AG09319 (cell line): ENCODE data around the gene PPP2R5D.
"Not testable (repeated sequence)": the region's sequence is repeated elsewhere in the genome, so short reads cannot be mapped to it uniquely, and the experiment has no call there.

Experiments used
- DNase-seq: peaks from one replicate; pipeline ENCODE4 v3.0.0-alpha.2; 2010; ENCODE audit warnings: low read depth; ENCODE audit errors: extremely low read depth
- TF ChIP-seq, protein P1 (sequence below): IDR thresholded peaks from 2 replicates; pipeline ENCODE4 v1.5.1; 2011; ENCODE audit warnings: low read depth, mild to moderate bottlenecking, inconsistent platforms, low read length, moderate library complexity

PPP2R5D gene

GRCh38 chr6:42939810-42940167, 44.6 kb upstream of the PPP2R5D start:
- DNase-seq, result no peak
- TF ChIP-seq, protein P1, sequence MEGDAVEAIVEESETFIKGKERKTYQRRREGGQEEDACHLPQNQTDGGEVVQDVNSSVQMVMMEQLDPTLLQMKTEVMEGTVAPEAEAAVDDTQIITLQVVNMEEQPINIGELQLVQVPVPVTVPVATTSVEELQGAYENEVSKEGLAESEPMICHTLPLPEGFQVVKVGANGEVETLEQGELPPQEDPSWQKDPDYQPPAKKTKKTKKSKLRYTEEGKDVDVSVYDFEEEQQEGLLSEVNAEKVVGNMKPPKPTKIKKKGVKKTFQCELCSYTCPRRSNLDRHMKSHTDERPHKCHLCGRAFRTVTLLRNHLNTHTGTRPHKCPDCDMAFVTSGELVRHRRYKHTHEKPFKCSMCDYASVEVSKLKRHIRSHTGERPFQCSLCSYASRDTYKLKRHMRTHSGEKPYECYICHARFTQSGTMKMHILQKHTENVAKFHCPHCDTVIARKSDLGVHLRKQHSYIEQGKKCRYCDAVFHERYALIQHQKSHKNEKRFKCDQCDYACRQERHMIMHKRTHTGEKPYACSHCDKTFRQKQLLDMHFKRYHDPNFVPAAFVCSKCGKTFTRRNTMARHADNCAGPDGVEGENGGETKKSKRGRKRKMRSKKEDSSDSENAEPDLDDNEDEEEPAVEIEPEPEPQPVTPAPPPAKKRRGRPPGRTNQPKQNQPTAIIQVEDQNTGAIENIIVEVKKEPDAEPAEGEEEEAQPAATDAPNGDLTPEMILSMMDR, result no peak

GRCh38 chr6:42940493-42941045, 43.8 kb upstream of the PPP2R5D start:
- no peak for DNase-seq
- TF ChIP-seq, protein P1, result no peak

DNA sequence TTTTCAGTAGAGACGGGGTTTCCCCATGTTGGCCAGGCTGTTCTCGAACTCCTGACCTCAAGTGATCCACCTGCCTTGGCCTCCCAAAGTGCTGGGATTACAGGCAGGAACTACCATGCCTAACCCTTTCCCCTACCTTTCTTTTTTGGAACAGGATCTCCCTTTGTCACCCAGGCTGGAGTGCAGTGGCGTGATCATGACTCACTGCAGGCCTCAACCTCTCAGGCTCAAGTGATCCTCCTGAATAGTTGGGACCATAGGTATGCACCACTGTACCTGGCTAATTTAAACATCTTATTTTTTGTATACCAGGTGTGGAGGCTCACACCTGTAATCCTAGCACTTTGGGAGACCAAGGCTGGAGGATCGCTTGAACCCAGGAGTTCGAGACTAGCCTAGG, 43.0 kb upstream of the PPP2R5D start:
- DNase-seq, result not testable (repeated sequence)

GRCh38 chr6:42942444-42942843, 41.9 kb upstream of the PPP2R5D start:
- TF ChIP-seq, protein P1, result no peak
- DNase-seq, result no peak

DNA sequence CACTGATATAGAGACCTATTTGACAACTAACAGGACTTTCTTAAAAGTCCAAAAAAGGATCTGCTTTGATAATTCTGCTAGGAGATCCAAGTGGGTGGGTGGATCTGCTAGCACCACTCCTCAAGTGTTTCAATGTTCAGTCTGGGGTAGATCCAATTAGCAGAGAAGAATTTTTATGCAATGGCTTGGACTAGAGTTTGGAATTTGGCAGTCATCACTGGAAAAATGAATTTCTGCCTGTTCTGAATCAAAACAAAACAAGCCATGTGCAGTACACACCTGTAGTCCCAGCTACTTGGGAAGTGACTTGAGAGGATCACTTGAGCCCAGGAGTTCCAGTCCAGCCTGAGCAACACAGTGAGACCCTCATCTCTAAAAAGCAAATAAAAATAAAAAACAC, 36.4 kb upstream of the PPP2R5D start:
- DNase-seq, result no peak
- TF ChIP-seq, protein P1, result no peak

DNA sequence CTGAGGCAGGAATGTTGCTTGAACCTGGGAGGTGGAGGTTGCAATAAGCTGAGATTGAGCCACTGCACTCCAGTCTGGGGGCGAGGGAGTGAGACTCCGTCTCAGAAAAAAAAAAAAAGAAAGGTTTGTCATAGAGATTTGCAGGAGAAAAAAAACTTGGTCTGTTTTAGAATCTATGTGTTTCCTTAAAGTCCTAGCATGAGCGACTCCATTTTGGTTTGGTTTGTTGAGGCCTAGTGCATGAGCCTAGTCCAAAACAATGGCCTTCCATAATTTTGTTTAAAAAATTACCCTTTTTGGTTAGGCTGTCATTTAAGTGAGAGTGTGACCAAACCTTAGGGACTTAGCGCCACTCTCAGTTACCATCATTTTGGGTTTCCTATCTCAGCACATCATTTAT, 32.0 kb upstream of the PPP2R5D start:
- no peak for DNase-seq
- TF ChIP-seq, protein P1, result no peak

DNA sequence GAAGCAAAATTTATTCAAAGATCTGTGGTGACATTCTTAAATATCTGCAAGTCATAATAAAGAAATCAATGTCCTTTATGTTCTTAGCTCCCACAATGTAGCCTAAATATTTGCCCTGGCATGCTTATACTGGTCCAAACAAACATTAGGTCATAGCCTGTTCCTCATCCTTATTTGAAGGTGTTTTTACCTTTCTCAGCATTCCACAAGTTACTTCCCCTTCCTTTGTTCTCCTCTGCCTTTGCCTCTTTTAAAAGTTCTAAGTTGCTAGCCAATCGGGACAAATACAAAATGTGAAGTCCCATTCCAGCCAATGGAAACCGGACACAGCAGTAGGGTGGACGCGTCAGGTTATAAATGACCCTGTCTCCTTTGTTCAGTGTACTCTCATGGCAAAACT, 30.0 kb upstream of the PPP2R5D start:
- not testable (repeated sequence) for DNase-seq

- DNase-seq, result no peak
- TF ChIP-seq, protein P1, result no peak
These were observed 26.2 kb upstream of the PPP2R5D start for GRCh38 chr6:42958125-42958524.

DNA sequence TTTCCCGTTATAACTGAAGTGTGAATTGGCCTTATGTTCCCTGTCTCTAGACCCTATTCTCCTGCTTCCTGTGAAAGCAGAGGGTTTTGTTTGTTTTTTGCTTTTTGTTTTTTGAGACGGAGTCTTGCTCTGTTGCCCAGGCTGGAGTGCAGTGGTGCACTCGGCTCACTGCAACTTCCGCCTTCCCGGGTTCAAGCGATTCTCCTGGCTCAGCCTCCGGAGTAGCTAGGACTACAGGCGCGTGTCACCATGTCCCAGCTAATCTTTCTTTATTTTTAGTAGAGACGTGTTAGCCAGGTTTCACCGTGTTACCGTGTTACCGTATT, 24.5 kb upstream of the PPP2R5D start:
- no peak for DNase-seq
- TF ChIP-seq, protein P1, result no peak
